IPS-NIHi11 (cell line): ENCODE results near the gene CCDC71.
A peak's percentile ranks its signal among the peaks of the same experiment; 100 is the strongest.

ENCODE experiments used
- DNase-seq: peaks from one replicate; pipeline ENCODE4 v3.0.0; 2012; ENCODE audit warnings: mixed read lengths, low spot score

Gene CCDC71

DNA sequence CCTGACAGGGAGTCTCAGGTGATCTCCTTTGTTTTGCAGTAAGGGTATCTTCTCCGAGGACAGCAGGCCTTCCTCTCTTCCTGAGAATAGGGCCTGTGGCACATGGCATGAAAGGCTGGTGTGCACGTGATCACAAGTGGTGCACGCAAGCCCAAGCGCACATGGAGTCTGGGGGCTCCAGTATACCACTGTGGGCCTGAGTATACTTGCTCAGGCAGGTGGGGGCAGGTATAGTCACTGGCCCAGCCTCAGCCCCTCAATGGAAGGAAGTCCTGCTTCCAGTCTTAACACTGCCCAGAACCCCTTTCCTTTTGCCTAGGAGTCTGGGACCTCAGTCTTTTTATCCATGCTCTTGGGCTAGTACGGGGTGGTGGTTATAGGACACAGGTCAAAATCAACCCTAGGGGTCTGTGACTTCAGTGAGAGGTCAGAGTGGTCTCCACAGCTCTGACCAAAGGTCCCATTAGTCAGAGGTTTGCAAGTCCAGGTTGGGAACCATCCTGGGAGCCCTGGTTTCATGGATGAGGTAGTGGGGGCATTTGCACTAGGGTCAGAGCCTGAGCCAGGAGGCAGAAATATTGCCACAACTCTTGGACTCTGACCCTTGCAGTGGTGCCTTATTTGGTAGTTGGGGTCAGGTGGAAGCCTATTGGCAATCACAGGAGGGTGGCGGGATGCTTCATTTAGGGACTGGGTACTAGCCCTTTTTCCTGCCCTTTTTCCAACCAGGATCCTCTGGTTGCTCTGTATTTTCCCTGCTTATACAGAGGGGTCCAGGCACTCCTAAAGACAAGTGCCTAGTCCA is 823 bp upstream of the CCDC71 start:
- DNase-seq: no peak

DNA sequence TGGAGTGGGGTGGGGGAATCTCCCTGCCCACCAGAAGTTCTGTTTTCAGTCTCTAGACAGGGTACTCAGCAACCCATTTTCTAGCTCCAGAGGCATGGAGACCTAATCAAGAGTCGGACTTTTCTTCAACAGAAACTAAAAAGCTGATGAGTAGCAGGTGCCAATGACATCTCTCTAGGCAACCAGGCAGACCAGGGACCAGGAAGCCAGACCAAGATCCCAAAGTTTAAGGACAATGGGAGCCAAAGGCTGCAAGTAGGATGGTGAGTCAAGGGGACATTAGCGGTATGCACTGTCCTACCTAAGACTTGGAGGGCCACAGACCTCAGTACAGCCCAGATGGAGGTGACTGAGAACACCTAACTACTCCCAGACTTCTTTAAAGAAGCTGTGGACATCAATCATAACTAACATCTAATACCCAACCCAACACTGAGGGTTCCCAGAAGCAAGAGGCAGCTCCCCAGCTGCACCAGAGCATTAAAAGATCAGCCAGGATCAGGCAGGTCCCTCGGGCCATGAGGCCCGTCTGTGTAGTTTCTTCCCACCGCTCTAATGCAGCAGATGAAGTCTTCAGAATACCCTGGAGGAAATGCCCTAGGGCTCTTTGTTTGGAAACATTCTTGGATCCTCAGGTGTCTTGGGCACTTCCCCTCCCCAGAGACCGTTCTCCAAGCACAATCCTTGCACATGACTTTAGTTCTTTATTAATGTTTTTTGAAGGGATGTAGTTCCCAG is 979 bp downstream of the CCDC71 start:
- DNase-seq: no peak

GRCh38 chr3:49163609-49164008 is 2.5 kb downstream of the CCDC71 start:
- no peak for DNase-seq

- DNase-seq: no peak
Observed at GRCh38 chr3:49162751-49163419, 3.2 kb downstream of the CCDC71 start.

DNA sequence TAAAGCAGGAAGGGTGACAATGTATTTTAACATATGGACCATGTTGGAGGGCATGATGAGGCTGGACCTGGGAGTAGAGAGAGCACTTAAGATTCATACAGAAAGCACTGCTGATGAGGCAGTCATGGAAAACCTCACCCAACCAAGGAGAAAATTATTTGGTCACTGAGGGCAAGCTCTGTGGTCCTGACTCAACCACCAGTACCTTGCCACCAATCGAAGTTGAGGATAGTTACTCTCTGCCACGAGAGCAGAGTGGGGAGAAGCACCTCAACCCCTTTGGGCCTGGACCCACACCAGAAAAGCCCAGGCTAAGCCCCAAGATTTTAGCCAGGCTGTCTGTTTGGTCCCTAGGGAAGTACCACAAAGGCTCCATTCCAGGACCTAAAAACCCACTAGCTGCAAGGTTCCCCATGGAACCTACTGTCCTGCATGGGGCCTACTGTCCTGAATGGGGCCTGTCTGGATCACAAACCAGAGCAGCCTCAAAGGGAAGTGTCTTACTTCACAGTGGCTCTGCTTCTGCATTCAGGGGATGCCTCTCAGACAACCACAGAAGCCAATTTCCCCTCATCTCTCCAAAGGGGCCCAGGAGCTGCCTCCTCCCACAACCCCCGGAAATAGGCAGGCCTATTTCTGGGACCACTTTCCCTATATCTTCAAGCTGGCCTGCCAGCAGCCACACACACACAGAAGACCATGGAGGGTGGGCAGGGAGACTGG is 4.2 kb downstream of the CCDC71 start:
- DNase-seq: no peak

GRCh38 chr3:49161197-49161596 is 4.9 kb downstream of the CCDC71 start:
- DNase-seq: no peak

GRCh38 chr3:49158792-49159191 is 7.3 kb downstream of the CCDC71 start:
- no peak for DNase-seq

DNA sequence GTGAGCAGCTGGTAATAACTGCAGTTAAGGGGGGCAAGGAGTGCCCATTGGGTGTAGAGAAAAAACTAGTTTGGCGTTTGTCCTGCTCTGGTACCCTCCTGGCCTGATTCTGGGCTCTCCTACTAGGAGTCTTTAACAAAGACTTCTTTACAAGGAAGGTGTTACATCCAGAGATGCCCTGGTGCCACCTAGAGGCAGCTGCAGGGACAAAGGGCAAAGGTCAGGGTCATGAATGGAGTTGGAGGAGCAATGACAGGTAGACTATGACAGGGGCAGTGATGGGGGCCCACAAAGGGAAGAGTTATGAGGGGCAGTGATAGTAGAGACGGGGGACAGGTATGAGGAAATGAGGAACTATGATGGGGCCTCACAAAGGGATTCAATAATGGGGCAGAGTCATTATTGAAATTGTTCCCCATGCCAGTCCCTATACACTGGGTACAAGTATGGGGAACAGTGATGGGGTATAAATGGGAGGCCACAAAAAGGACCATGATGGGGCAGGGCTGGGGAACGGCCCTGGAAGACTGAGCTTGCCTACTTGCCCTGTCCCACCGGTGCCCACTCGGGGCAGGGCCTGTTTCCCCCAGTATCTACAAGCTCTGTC is 7.9 kb downstream of the CCDC71 start:
- DNase-seq: peak; percentile 73

GRCh38 chr3:49157289-49157688 is 8.8 kb downstream of the CCDC71 start:
- no peak for DNase-seq

GRCh38 chr3:49153349-49153912 is 12.7 kb downstream of the CCDC71 start:
- no peak for DNase-seq

- no peak for DNase-seq
Observed at GRCh38 chr3:49151610-49152009, 14.5 kb downstream of the CCDC71 start.

DNA sequence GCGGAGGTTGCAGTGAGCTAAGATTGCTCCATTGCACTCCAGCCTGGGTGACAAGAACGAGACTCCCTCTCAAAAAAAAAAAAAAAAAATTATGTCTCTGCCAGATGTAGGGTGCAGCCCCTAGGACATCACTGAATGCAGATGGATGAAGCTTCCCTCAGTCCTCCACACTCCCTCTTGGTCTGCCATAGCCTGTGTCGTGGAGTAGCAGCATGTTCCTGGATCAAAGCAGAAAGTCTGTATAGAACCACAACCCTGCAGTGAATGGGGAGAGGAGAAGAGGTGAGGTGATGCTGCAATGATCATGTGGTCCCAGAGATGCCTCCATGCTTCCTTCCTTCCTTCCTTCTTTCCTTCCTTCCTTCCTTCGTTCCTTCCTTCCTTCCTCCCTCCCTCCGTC is 18.0 kb downstream of the CCDC71 start:
- no peak for DNase-seq

DNA sequence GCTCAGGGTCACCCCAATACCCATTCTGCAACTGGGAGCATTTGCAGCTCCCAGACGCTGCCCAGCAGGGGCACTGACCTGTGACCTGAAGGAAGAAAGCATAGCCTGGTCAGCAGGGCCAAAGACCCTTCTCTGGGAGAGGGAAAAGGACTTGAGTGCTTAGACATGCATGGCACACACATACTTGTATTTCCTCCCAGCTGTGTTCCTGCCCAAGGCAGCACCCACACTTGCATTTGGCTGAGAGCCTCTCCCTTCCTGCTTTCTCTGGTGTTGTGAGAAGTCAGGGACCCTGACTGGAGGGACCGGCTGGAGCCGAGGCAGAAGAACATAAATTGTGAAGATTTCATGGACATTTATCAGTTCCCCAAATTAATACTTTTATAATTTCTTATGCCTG is 26.1 kb downstream of the CCDC71 start:
- no peak for DNase-seq

GRCh38 chr3:49135499-49135898 is 30.6 kb downstream of the CCDC71 start:
- no peak for DNase-seq

DNA sequence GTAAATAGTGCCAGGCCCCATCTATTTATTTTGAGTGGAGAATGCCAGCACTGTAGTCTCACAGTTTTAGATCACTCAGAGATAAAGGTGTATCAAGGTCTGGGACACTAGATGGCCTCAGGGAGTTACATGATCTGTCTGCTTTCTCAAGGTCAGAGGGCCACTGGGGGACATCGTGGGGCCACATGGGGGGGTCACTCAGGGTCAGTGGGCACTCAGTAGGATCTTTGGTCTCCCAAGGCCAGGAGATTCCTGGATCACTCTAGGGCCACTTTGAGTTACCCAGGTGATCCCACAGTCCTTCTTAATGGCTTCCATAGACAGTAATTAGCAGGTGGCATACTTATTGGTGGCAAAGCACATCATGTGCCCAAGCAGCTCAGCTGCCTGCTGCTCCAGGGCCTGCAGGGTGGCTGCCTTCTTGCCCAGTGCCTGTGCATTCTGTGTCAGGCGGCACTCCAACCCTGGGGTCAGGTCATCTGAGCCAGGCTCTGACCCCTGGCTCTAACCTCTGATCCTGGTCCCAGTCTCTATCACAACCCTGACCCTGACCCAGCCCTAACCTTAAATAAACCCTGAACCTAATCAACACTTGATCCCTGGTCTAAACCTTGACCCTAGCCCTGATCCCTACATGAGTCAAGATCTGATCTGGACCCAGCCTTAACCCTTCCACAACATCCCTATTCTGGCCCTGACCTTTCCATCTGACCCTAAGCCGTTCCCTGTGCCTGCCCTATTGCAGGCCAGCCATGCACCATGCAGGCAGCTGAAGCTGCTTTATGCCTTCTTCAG is 31.5 kb downstream of the CCDC71 start:
- DNase-seq: peak; percentile 51

DNA sequence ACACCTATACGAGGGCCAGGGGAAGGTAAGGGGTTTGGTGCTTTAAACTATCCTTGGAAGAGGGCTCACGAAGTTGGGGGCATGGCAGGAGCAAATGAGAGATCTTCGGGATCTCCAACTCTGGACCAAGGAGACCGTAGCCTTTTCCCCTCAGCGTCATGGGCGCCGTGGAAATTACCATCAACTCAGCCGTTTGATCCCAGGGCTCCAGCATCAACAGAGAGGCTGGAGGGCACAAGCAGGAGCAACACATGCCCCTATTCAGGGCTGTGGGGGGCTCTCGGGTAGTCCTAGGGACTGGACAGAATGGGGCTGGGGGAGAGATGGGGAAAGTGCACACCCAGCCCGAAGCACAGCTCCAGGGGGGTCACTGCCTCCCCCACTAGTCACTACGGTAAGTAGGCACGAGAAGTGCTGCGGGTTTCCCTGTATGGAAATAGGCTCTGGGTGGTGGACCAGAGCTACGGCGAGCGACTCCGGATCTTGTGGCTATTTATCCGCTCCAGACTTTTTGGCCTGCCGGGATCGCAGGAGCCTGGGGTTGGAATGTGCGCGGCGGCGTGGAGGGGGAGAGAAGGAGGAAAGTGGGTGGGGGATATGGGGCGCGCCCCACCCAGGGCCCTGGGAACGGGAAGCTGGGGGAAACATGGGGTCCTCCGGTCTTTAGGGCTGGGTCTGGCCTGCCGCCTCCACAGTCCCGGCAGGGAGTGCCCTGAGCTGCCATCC is 32.7 kb downstream of the CCDC71 start:
- peak; percentile 91 for DNase-seq

- peak; percentile 90 for DNase-seq
Observed at GRCh38 chr3:49132437-49133225, 33.5 kb downstream of the CCDC71 start, which contains the start of gene LAMB2. TSS of gene LAMB2 (minus strand) at chr3:49133050. CDS start at chr3:49132867, 183 bp downstream.

GRCh38 chr3:49132073-49132436 is 34.1 kb downstream of the CCDC71 start:
- no peak for DNase-seq

DNA sequence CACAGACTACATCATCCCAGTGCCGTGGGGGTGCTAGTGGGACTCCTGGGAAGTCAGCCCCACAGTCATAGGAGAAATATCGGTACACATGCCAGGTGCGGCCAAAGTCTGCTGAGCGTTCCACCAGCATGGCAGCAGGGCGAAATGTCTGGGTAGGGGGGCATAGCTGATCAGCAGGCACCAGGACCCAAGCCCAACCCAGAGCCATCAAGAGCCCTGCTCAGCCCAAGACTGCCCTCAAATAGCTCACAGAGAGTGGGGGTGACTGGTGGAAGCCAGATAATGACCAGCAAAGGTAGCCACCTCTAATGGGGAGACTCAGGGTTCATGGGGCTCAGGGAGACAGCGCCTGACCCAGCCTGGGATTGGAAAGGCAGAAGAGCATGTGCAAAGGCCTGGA is 34.6 kb downstream of the CCDC71 start:
- no peak for DNase-seq
